K562 (cell line): ENCODE results near the gene ODF4. TPM values are rescaled to one million over a fixed set of nuclear protein-coding genes. Genes with fewer than 3 reads are reported as not detected.

Experiments used
- ATAC-seq: fragments of 200-7000 bp; cut with Tn5 transposase; 3 replicates; pipeline ENCODE4 v1.9.1; 2020; ENCODE audit warnings: moderate library complexity
- BruUV-seq: library from RNA; stranded (reverse); fragments of 400-500 nt; replicated peaks from 2 replicates; lab custom pipeline; 2021; lab: Mats Ljungman, UMichigan
- CTCF ChIA-PET: fragments of 300-600 bp; formaldehyde crosslinking; extraction: SDS; loops from one replicate; lab custom pipeline; 2021; ENCODE audit warnings: low intra/inter-chr PET ratio; lab: Yijun Ruan, JAX
- POLR2A ChIA-PET: fragments of 300-600, 350-650 bp; sonication (Branson Sonifier 250); formaldehyde crosslinking; extraction: SDS; loops from one replicate; lab custom pipeline; 2021; ENCODE audit warnings: antibody characterized with exemption, inconsistent platforms; lab: Yijun Ruan, JAX
- DNase-seq, 4 experiments: peaks; one replicate each; pipeline versions ENCODE4 v3.0.0 to v3.0.0-alpha.2; 2011 to 2018; ENCODE audit warnings: low spot score in 3 of 4, mixed read lengths in 3 of 4; ENCODE audit errors: extremely low read depth in 1 of 4
- FAIRE-seq: peaks from 2 replicates; lab custom pipeline; 2011; peaks lifted over from hg19 to GRCh38; lab: Jason Lieb, UNC
- H2AFZ ChIP-seq: 2 replicates; pipeline ENCODE4 v1.6.0; 2011; ENCODE audit warnings: low read depth, low read length, control low read depth, inconsistent platforms
- H3K27ac ChIP-seq: fragments of 200-600 bp; 3 replicates; pipeline ENCODE4 v1.8.0; 2011; ENCODE audit warnings: low read depth, mild to moderate bottlenecking, control low read depth, inconsistent platforms, low read length, moderate library complexity, mixed read lengths; ENCODE audit errors: extremely low read depth
- H3K27me3 ChIP-seq, 2 experiments: fragments of 300-600 bp in 1 of 2; 2 replicates in 1 of 2; 3 replicates in 1 of 2; pipeline versions ENCODE4 v1.6.0 to v1.8.0; 2011; ENCODE audit warnings: inconsistent platforms in 2 of 2, low read length in 2 of 2, mild to moderate bottlenecking in 1 of 2, mixed read lengths in 1 of 2, moderate library complexity in 1 of 2; ENCODE audit not compliant: control insufficient read depth in 2 of 2, insufficient read depth in 2 of 2
- H3K36me3 ChIP-seq: fragments of 300-600 bp; 3 replicates; pipeline ENCODE4 v1.8.0; 2011; ENCODE audit warnings: mild to moderate bottlenecking, low read length, inconsistent platforms; ENCODE audit not compliant: control insufficient read depth, insufficient read depth
- H3K4me1 ChIP-seq, 2 experiments: fragments of 200-600 bp in 1 of 2; replicated peaks in 1 of 2; 2 replicates in 1 of 2; 3 replicates in 1 of 2; pipeline versions ENCODE4 v1.5.1 to v1.8.0; 2011; ENCODE audit warnings: inconsistent platforms in 2 of 2, low read length in 2 of 2, mild to moderate bottlenecking in 1 of 2, mixed read lengths in 1 of 2, moderate library complexity in 1 of 2; ENCODE audit not compliant: control insufficient read depth in 2 of 2, insufficient read depth in 2 of 2
- H3K4me2 ChIP-seq: 2 replicates; pipeline ENCODE4 v1.6.1; 2011; ENCODE audit warnings: low read length, control low read depth, inconsistent platforms, mixed read lengths; ENCODE audit not compliant: insufficient read depth
- H3K4me3 ChIP-seq: fragments of 200-600 bp; sonication (generic), shearing (Covaris generic); 2 replicates; pipeline ENCODE4 v1.5.1; 2016; ENCODE audit warnings: control low read depth, inconsistent platforms
- H3K79me2 ChIP-seq: fragments of 200-600 bp; 3 replicates; pipeline ENCODE4 v1.8.0; 2011; ENCODE audit warnings: low read length, inconsistent platforms; ENCODE audit not compliant: control insufficient read depth, insufficient read depth
- H3K9ac ChIP-seq, 2 experiments: 2 replicates each; pipeline versions ENCODE4 v1.6.0 to v1.6.1; 2011; ENCODE audit warnings: low read depth in 2 of 2, low read length in 2 of 2, control low read depth in 1 of 2, inconsistent platforms in 1 of 2, mild to moderate bottlenecking in 1 of 2, mixed read lengths in 1 of 2; ENCODE audit not compliant: insufficient read depth in 1 of 2
- H3K9me1 ChIP-seq: one replicate; pipeline ENCODE4 v1.6.0; 2011; ENCODE audit warnings: inconsistent platforms, mild to moderate bottlenecking, low read length, moderate library complexity; ENCODE audit not compliant: control insufficient read depth, insufficient read depth
- H3K9me3 ChIP-seq: replicated peaks from 2 replicates; pipeline ENCODE4 v1.5.1; 2011; ENCODE audit warnings: low read depth, low read length, inconsistent platforms; ENCODE audit not compliant: control insufficient read depth, insufficient read depth
- H4K20me1 ChIP-seq: replicated peaks from 2 replicates; pipeline ENCODE4 v1.6.1; 2011; ENCODE audit warnings: low read length, inconsistent platforms, mixed read lengths; ENCODE audit not compliant: control insufficient read depth, insufficient read depth
- BCL6 ChIP-seq: fragments of 250-450 bp; sonication (Bioruptor Pico); IDR thresholded peaks from 2 replicates; pipeline ENCODE4 v1.4.0; 2020
- COPS2 ChIP-seq: fragments of 450-650 bp; conservative IDR thresholded peaks from 2 replicates; pipeline ENCODE4 v1.6.1; 2016; ENCODE audit warnings: mild to moderate bottlenecking, moderate library complexity
- DACH1 ChIP-seq: fragments of 450-650 bp; IDR thresholded peaks from 2 replicates; pipeline ENCODE4 v1.6.1; 2018; ENCODE audit not compliant: partially characterized antibody
- GATAD2B ChIP-seq: fragments of 450-650 bp; IDR thresholded peaks from 2 replicates; pipeline ENCODE4 v1.6.1; 2017; ENCODE audit warnings: mild to moderate bottlenecking, borderline replicate concordance
- HNRNPL ChIP-seq: fragments of 200-400 bp; formaldehyde crosslinking; IDR thresholded peaks from 2 replicates; pipeline ENCODE4 v1.6.1; 2017; ENCODE audit warnings: low read depth, mild to moderate bottlenecking, low read length
- MBD2 ChIP-seq: sonication (generic); IDR thresholded peaks from 2 replicates; pipeline ENCODE4 v1.6.1; 2016; ENCODE audit warnings: low read depth, borderline replicate concordance
- MLX ChIP-seq, 2 experiments: fragments of 450-650 bp in 1 of 2; sonication (generic) in 1 of 2; formaldehyde crosslinking; conservative IDR thresholded peaks; 2 replicates each; pipeline versions ENCODE4 v1.4.0 to v1.8.1; 2020 to 2022; ENCODE audit warnings: mild to moderate bottlenecking in 1 of 2, missing genetic modification reagents in 1 of 2
- MTA1 ChIP-seq: fragments of 450-650 bp; IDR thresholded peaks from 2 replicates; pipeline ENCODE4 v1.6.1; 2017; ENCODE audit warnings: borderline replicate concordance
- POLR2AphosphoS2 ChIP-seq: IDR thresholded peaks from 2 replicates; pipeline ENCODE4 v1.6.1; 2012; ENCODE audit warnings: low read length, improper control_type of control experiment
- SFPQ ChIP-seq: fragments of 200-400 bp; formaldehyde crosslinking; IDR thresholded peaks from 2 replicates; pipeline ENCODE4 v1.6.1; 2017; ENCODE audit warnings: mild to moderate bottlenecking, low read depth, low read length, moderate library complexity
- TSHZ1 ChIP-seq: fragments of 250-450 bp; sonication (Bioruptor Pico); IDR thresholded peaks from 2 replicates; pipeline ENCODE4 v1.4.0; 2020; ENCODE audit warnings: mild to moderate bottlenecking, moderate library complexity
- ZKSCAN3 ChIP-seq: fragments of 250-450 bp; sonication (Bioruptor Pico); IDR thresholded peaks from 2 replicates; pipeline ENCODE4 v1.4.0; 2020
- ZNF212 ChIP-seq: fragments of 450-650 bp; formaldehyde crosslinking; IDR thresholded peaks from 2 replicates; pipeline ENCODE4 v1.4.0; 2020; ENCODE audit warnings: mild to moderate bottlenecking
- ZNF239 ChIP-seq: fragments of 250-450 bp; sonication (Bioruptor Pico); IDR thresholded peaks from 2 replicates; pipeline ENCODE4 v1.4.0; 2020; ENCODE audit warnings: mild to moderate bottlenecking
- WGBS: fragments of 100-300 bp; shearing (Covaris generic); methylation state at CpG from one replicate; pipeline ENCODE4 v1.1.6; 2016; ENCODE audit warnings: low coverage, mixed read lengths; ENCODE audit not compliant: insufficient coverage; ENCODE audit errors: missing lambda C conversion rate; 5-methylcytosine and 5-hydroxymethylcytosine counted together
- in situ Hi-C: fragments of 300-500 bp; cut with MboI; formaldehyde crosslinking; loops from 4 replicates; pipeline ENCODE4 v1.15.0; 2018; ENCODE audit warnings: inconsistent platforms, mixed read lengths
- intact Hi-C: fragments of 100-400 bp; cut with micrococcal nuclease; formaldehyde crosslinking; loops from 2 replicates; pipeline ENCODE4 v1.14.2; 2022
- polyA plus RNA-seq, 8 experiments: library from polyadenylated mRNA; depleted of rRNA in 4 of 8; stranded (reverse) in 5 of 8; unstranded in 3 of 8; fragments of >200 nt; fragmentation: Nextera tagmentation in 2 of 8; fragmentation: Illumina TruSeq in 1 of 8; extraction: Ambion mirVana in 2 of 8; extraction: Trizol in 1 of 8; gene quantifications; 2 replicates each; pipeline versions ENCODE4 v1.2.1 to v1.2.3, GENCODE V29; 2011 to 2014; ENCODE audit warnings: inconsistent platforms in 1 of 8, missing spikeins in 1 of 8
- total RNA-seq, 7 experiments: library from RNA; depleted of rRNA in 6 of 7; stranded (reverse); fragments of >200 nt in 6 of 7; fragmentation: Illumina TruSeq in 2 of 7; extraction: Trizol in 2 of 7; gene quantifications; 2 replicates each; pipeline versions ENCODE4 v1.2.1 to v1.2.3, GENCODE V29; 2011 to 2021; ENCODE audit warnings: low replicate concordance in 1 of 7

ODF4 gene
- total and polyA plus RNA-seq, 9 of the 15 experiments (the other 6 are each of a cell fraction or from before 2014, with no cell fraction given), result not detected

GRCh38 chr17:8387914-8388651, 48.4 kb downstream of the ODF4 start:
- no TSS peak for BruUV-seq
- ChIA-PET CTCF (interaction anchor here (0.6 kb wide), 1 partner anchor 113 kb away, joined by 3 read pairs; no protein-coding TSS in a partner anchor), POLR2A (interaction anchor here (1.0 to 1.3 kb wide), 2 partner anchors 11 to 24 kb away, joined by 3 to 5 read pairs; partner anchors contain the start of gene KRABD2)
- in situ Hi-C loops, result loop anchor here (25.0 kb wide), 1 partner anchor 1149 kb away; no protein-coding TSS in a partner anchor
- DNase-seq, result no peak
- Histone ChIP-seq H3K36me3 (no peaks in the 10 kb centered on the region), H3K9me1 (no peaks in the 10 kb centered on the region), H4K20me1 (no peaks in the 10 kb centered on the region), H2AFZ (peak overlapping the region; percentile 44; the same call in 1 of the 2 replicates), H3K27ac (no peak overlapping the region), H3K9ac (peak overlapping the region in 1 of 2 experiments; percentile 24; a peak in 1 of 4 replicates), H3K9me3 (no peaks in the 10 kb centered on the region), H3K4me2 (peak overlapping the region; percentile 25), H3K79me2 (peaks cover 8% of the 10 kb centered on the region; the same call in 2 of the 3 replicates), H3K4me3 (no peak overlapping the region), H3K27me3 (no peaks in the 10 kb centered on the region), H3K4me1 (peaks cover 26 to 45% of the 10 kb centered on the region in 2 experiments; a peak in 4 of 5 replicates)
- 78% methylated on average over 7 of the region's 7 CpGs for WGBS
- no peak for FAIRE-seq
- no peak for ATAC-seq
- intact Hi-C loops, result loop anchor here (10.0 kb wide), 1 partner anchor 163 kb away; no protein-coding TSS in a partner anchor
- TF ChIP-seq MBD2 (no peak), ZNF239 (no peak), HNRNPL (no peak), DACH1 (peak; percentile 97), COPS2 (no peak), TSHZ1 (no peak), POLR2AphosphoS2 (no peak), MLX (CRISPR knock-in tag; conservative IDR thresholded peaks at IDR 0.05) (no peak), GATAD2B (peak; percentile 74; the same call in 1 of the 2 replicates), MTA1 (peak; percentile 58; the same call in 1 of the 2 replicates), BCL6 (CRISPR knock-in tag) (no peak), SFPQ (no peak), ZNF212 (CRISPR knock-in tag) (no peak), ZKSCAN3 (CRISPR knock-in tag) (no peak)
